Naive thymus-derived CD4-positive, alpha-beta T cell (primary cell): ENCODE results near the gene KRTAP10-4. TPM values are rescaled to one million over a fixed set of nuclear protein-coding genes. Genes with fewer than 3 reads are reported as not detected.
"Not testable (repeated sequence)": the region's sequence is repeated elsewhere in the genome, so short reads cannot be mapped to it uniquely, and the experiment has no call there.

Experiments used
- ATAC-seq: fragments of 150-1000 bp; cut with Tn5 transposase; 2 replicates; pipeline ENCODE4 v1.10.0; 2021; ENCODE audit warnings: mild to moderate bottlenecking, moderate library complexity
- CTCF ChIA-PET: fragments of 350-600 bp; sonication (Branson Sonifier 250); formaldehyde crosslinking; loops from one replicate; lab custom pipeline; 2021; ENCODE audit warnings: antibody characterized with exemption; lab: Charles Lee
- POLR2A ChIA-PET: fragments of 350-600 bp; sonication (Branson Sonifier 250); formaldehyde crosslinking; loops from one replicate; lab custom pipeline; 2021; ENCODE audit warnings: antibody characterized with exemption, inconsistent platforms; lab: Charles Lee
- DNase-seq, 9 donors: peaks; one replicate each; pipeline versions ENCODE4 v3.0.0 to v3.0.0-alpha.2; 2020 to 2022; ENCODE audit warnings: mixed read lengths in 1 of 9
- H3K27ac ChIP-seq: one replicate; pipeline ENCODE4 v1.7.0; 2013; ENCODE audit warnings: mild to moderate bottlenecking, low read depth, low read length, moderate library complexity
- H3K27me3 ChIP-seq, 2 donors: one replicate each; pipeline ENCODE4 v1.7.0; 2013; ENCODE audit warnings: low read length in 2 of 2, mild to moderate bottlenecking in 2 of 2, moderate library complexity in 2 of 2; ENCODE audit not compliant: control insufficient read depth in 2 of 2, insufficient read depth in 2 of 2
- H3K36me3 ChIP-seq, 3 experiments: 1 replicate in 2 of 3; 2 replicates in 1 of 3; pipeline ENCODE4 v1.7.0; 2013; ENCODE audit warnings: low read length in 3 of 3, mild to moderate bottlenecking in 3 of 3, moderate library complexity in 1 of 3; ENCODE audit not compliant: insufficient read depth in 3 of 3, control insufficient read depth in 2 of 3
- H3K4me1 ChIP-seq, 2 donors: one replicate each; pipeline ENCODE4 v1.7.0; 2013; ENCODE audit warnings: low read length in 2 of 2, mild to moderate bottlenecking in 2 of 2, moderate library complexity in 1 of 2; ENCODE audit not compliant: control insufficient read depth in 2 of 2, insufficient read depth in 2 of 2
- H3K4me3 ChIP-seq: 2 replicates; pipeline ENCODE4 v1.7.0; 2013; ENCODE audit warnings: mild to moderate bottlenecking, low read length
- H3K9me3 ChIP-seq, 3 experiments: 1 replicate in 2 of 3; 2 replicates in 1 of 3; pipeline ENCODE4 v1.7.0; 2013; ENCODE audit warnings: low read length in 3 of 3; ENCODE audit not compliant: control insufficient read depth in 2 of 3
- H3K27ac Mint-ChIP-seq, 9 donors: one replicate each; pipeline ENCODE4 v1.8.0; 2020 to 2022; ENCODE audit warnings: mixed read lengths in 9 of 9, mild to moderate bottlenecking in 8 of 9, moderate library complexity in 5 of 9, inconsistent platforms in 2 of 9
- H3K27me3 Mint-ChIP-seq, 5 donors: one replicate each; pipeline ENCODE4 v1.8.0; 2021 to 2022; ENCODE audit warnings: mixed read lengths in 5 of 5, mild to moderate bottlenecking in 1 of 5
- H3K36me3 Mint-ChIP-seq, 5 donors: one replicate each; pipeline ENCODE4 v1.8.0; 2020 to 2022; ENCODE audit warnings: mixed read lengths in 5 of 5, mild to moderate bottlenecking in 3 of 5, inconsistent platforms in 1 of 5
- H3K4me1 Mint-ChIP-seq, 7 donors: one replicate each; pipeline ENCODE4 v1.8.0; 2020 to 2022; ENCODE audit warnings: mixed read lengths in 7 of 7, mild to moderate bottlenecking in 3 of 7, inconsistent platforms in 1 of 7
- H3K4me3 Mint-ChIP-seq, 10 donors: one replicate each; pipeline ENCODE4 v1.8.0; 2020 to 2022; ENCODE audit warnings: mild to moderate bottlenecking in 10 of 10, mixed read lengths in 10 of 10, moderate library complexity in 6 of 10, inconsistent platforms in 2 of 10
- H3K9me3 Mint-ChIP-seq, 11 donors: one replicate each; pipeline ENCODE4 v1.8.0; 2020 to 2022; ENCODE audit warnings: mixed read lengths in 11 of 11, mild to moderate bottlenecking in 4 of 11, inconsistent platforms in 1 of 11, moderate library complexity in 1 of 11
- intact Hi-C, 2 donors: fragments of 100-400 bp; cut with micrococcal nuclease; formaldehyde crosslinking; loops; one replicate each; pipeline ENCODE4 v1.15.1; 2023
- polyA plus RNA-seq, 2 donors: library from polyadenylated mRNA; unstranded; fragments of 300-500 nt; fragmentation: Illumina TruSeq; gene quantifications; one replicate each; pipeline ENCODE4 v1.2.3, GENCODE V29; 2021
- total RNA-seq, 6 experiments: library from RNA in 5 of 6; stranded (reverse) in 5 of 6; gene quantifications; 1 replicate in 5 of 6; 2 replicates in 1 of 6; pipeline ENCODE4 v1.2.3 and lab custom pipeline; 2021 to 2026

Gene KRTAP10-4
- total and polyA plus RNA-seq, 7 experiments from 2014 or later, result not detected

- H3K27ac Mint-ChIP-seq, H3K36me3 Mint-ChIP-seq, POLR2A ChIA-PET: not testable (repeated sequence)
Observed at GRCh38 chr21:44601091-44601490, 27.6 kb downstream of the KRTAP10-4 start.

GRCh38 chr21:44601596-44602462, 28.3 kb downstream of the KRTAP10-4 start:
- H3K4me3 Mint-ChIP-seq, result no peak overlapping the region
- Histone ChIP-seq H3K9me3 (no peaks in the 10 kb centered on the region), H3K27ac (no peak overlapping the region), H3K36me3 (no peaks in the 10 kb centered on the region), H3K4me1 (no peaks in the 10 kb centered on the region), H3K4me3 (no peak overlapping the region), H3K27me3 (no peaks in the 10 kb centered on the region)
- ATAC-seq (no peak), DNase-seq (no peak)
- CTCF ChIA-PET, result no interaction called here
- POLR2A ChIA-PET, result no interaction called here
- intact Hi-C loops, result no loop called here
- H3K9me3 Mint-ChIP-seq, result peaks cover 2 to 30% (median 11%) of the 10 kb centered on the region in 11 donors
- no peak overlapping the region for H3K27ac Mint-ChIP-seq
- H3K36me3 Mint-ChIP-seq, result peaks cover 0 to 7% (median 0%) of the 10 kb centered on the region in 5 donors
- H3K27me3 Mint-ChIP-seq, result peaks cover 0 to 32% (median 6%) of the 10 kb centered on the region in 5 donors
- H3K4me1 Mint-ChIP-seq, result peaks cover 0 to 5% (median 0%) of the 10 kb centered on the region in 7 donors

More at GRCh38 chr21:44601091-44601490, 27.6 kb downstream of the KRTAP10-4 start:
- H3K4me1 ChIP-seq, H3K27me3 ChIP-seq, intact Hi-C loops, ATAC-seq, H3K4me3 ChIP-seq, H3K36me3 ChIP-seq, H3K9me3 ChIP-seq, H3K27ac ChIP-seq, H3K4me3 Mint-ChIP-seq, H3K4me1 Mint-ChIP-seq, DNase-seq, CTCF ChIA-PET: not testable (repeated sequence)
- Mint-ChIP-seq H3K9me3 (peaks cover 2 to 25% (median 9%) of the 10 kb centered on the region in 11 donors), H3K27me3 (peaks cover 0 to 31% (median 0%) of the 10 kb centered on the region in 5 donors)

- ChIA-PET POLR2A (no interaction called here), CTCF (no interaction called here)
- Mint-ChIP-seq H3K27ac (no peak overlapping the region), H3K36me3 (peaks cover 0 to 7% (median 0%) of the 10 kb centered on the region in 5 donors), H3K4me3 (no peak overlapping the region), H3K27me3 (peaks cover 0 to 35% (median 6%) of the 10 kb centered on the region in 5 donors), H3K9me3 (peaks cover 2 to 30% (median 11%) of the 10 kb centered on the region in 11 donors), H3K4me1 (peaks cover 0 to 5% (median 0%) of the 10 kb centered on the region in 7 donors)
- no peak for ATAC-seq
- Histone ChIP-seq H3K4me3 (no peak overlapping the region), H3K27ac (no peak overlapping the region), H3K4me1 (no peaks in the 10 kb centered on the region), H3K27me3 (no peaks in the 10 kb centered on the region), H3K36me3 (no peaks in the 10 kb centered on the region), H3K9me3 (no peaks in the 10 kb centered on the region)
- intact Hi-C loops, result no loop called here
- no peak for DNase-seq
Observed at GRCh38 chr21:44602463-44602850, 28.9 kb downstream of the KRTAP10-4 start.

- H3K9me3 Mint-ChIP-seq, result peaks cover 2 to 30% (median 11%) of the 10 kb centered on the region in 11 donors
- Histone ChIP-seq H3K9me3 (no peaks in the 10 kb centered on the region), H3K27ac (no peak overlapping the region), H3K4me1 (no peaks in the 10 kb centered on the region), H3K36me3 (no peaks in the 10 kb centered on the region), H3K4me3 (no peak overlapping the region), H3K27me3 (no peaks in the 10 kb centered on the region)
- peaks cover 0 to 6% (median 0%) of the 10 kb centered on the region in 5 donors for H3K36me3 Mint-ChIP-seq
- no peak overlapping the region for H3K4me3 Mint-ChIP-seq
- intact Hi-C loops, result no loop called here
- peaks cover 0 to 33% (median 6%) of the 10 kb centered on the region in 5 donors for H3K27me3 Mint-ChIP-seq
- peaks cover 0 to 5% (median 0%) of the 10 kb centered on the region in 7 donors for H3K4me1 Mint-ChIP-seq
- POLR2A ChIA-PET, result no interaction called here
- no peak for DNase-seq
- no peak overlapping the region for H3K27ac Mint-ChIP-seq
- CTCF ChIA-PET, result no interaction called here
- ATAC-seq, result no peak
Observed at GRCh38 chr21:44603109-44603875, 29.8 kb downstream of the KRTAP10-4 start.

- Histone ChIP-seq H3K27ac (no peak overlapping the region), H3K36me3 (no peaks in the 10 kb centered on the region), H3K4me3 (no peak overlapping the region), H3K9me3 (no peaks in the 10 kb centered on the region), H3K4me1 (no peaks in the 10 kb centered on the region), H3K27me3 (no peaks in the 10 kb centered on the region)
- no peak for DNase-seq
- H3K4me1 Mint-ChIP-seq, result peaks cover 0 to 5% (median 0%) of the 10 kb centered on the region in 7 donors
- H3K9me3 Mint-ChIP-seq, result peaks cover 0 to 27% (median 10%) of the 10 kb centered on the region in 11 donors
- ATAC-seq, result no peak
- CTCF ChIA-PET, result no interaction called here
- POLR2A ChIA-PET, result no interaction called here
- no peak overlapping the region for H3K27ac Mint-ChIP-seq
- intact Hi-C loops, result no loop called here
- peaks cover 0 to 33% (median 6%) of the 10 kb centered on the region in 5 donors for H3K27me3 Mint-ChIP-seq
- H3K36me3 Mint-ChIP-seq, result peaks cover 0 to 3% (median 2%) of the 10 kb centered on the region in 5 donors
- H3K4me3 Mint-ChIP-seq, result no peak overlapping the region
Observed at GRCh38 chr21:44603911-44604310, 30.4 kb downstream of the KRTAP10-4 start.

GRCh38 chr21:44606495-44606894, 33.0 kb downstream of the KRTAP10-4 start:
- Histone ChIP-seq H3K36me3 (no peaks in the 10 kb centered on the region), H3K27ac (no peak overlapping the region), H3K4me1 (no peaks in the 10 kb centered on the region), H3K27me3 (no peaks in the 10 kb centered on the region), H3K9me3 (peaks cover 0 to 15% (median 0%) of the 10 kb centered on the region in 3 experiments), H3K4me3 (no peak overlapping the region)
- no peak overlapping the region for H3K4me3 Mint-ChIP-seq
- peaks cover 8 to 47% (median 20%) of the 10 kb centered on the region in 11 donors for H3K9me3 Mint-ChIP-seq
- no peak for DNase-seq
- peaks cover 8 to 14% (median 9%) of the 10 kb centered on the region in 5 donors for H3K36me3 Mint-ChIP-seq
- peaks cover 0 to 37% (median 6%) of the 10 kb centered on the region in 5 donors for H3K27me3 Mint-ChIP-seq
- CTCF ChIA-PET, result no interaction called here
- H3K4me1 Mint-ChIP-seq, result peaks cover 0 to 5% (median 0%) of the 10 kb centered on the region in 7 donors
- H3K27ac Mint-ChIP-seq, result peak overlapping the region in 1 of 9 donors; percentile 21
- POLR2A ChIA-PET, result no interaction called here
- intact Hi-C loops, result no loop called here
- ATAC-seq, result no peak
